Measurements from ENCODE around the gene LPCAT2. TPM values are rescaled to one million over a fixed set of nuclear protein-coding genes. Genes with fewer than 3 reads are reported as not detected.
A peak's percentile ranks its signal among the peaks of the same experiment; 100 is the strongest.

Gene LPCAT2
- total RNA-seq, 1 experiment from 2014 or later, result 10.7 TPM

- H3K36me3 Mint-ChIP-seq (ENCODE audit: insufficient read depth, unreplicated experiment), result no peaks in the 10 kb centered on the region
- ChIA-PET POLR2A (interaction anchor here (0.8 to 1.7 kb wide), 3 partner anchors 10 to 31 kb away, joined by 3 to 6 read pairs (median 3); no protein-coding TSS in a partner anchor), CTCF (interaction anchor here (0.9 to 21.5 kb wide), 8 partner anchors 25 to 878 kb away, joined by 3 to 619 read pairs (median 4); partner anchors contain the start of gene CAPNS2)
- intact Hi-C loops (cut with micrococcal nuclease), result loop anchor here (5.0 to 10.0 kb wide), 3 partner anchors 372 to 1695 kb away; no protein-coding TSS in a partner anchor
- no peaks in the 10 kb centered on the region for H3K27me3 Mint-ChIP-seq (ENCODE audit: insufficient read depth, unreplicated experiment)
- H3K9me3 Mint-ChIP-seq (ENCODE audit: unreplicated experiment), result no peaks in the 10 kb centered on the region
- no peak for DNase-seq (ENCODE audit: unreplicated experiment)
- no peak overlapping the region for H3K4me3 Mint-ChIP-seq (ENCODE audit: unreplicated experiment)
- peaks cover 27% of the 10 kb centered on the region for H3K4me1 Mint-ChIP-seq (ENCODE audit: insufficient read depth, unreplicated experiment)
- H3K27ac Mint-ChIP-seq (ENCODE audit: low read depth, unreplicated experiment), result no peak overlapping the region
- BruUV-seq (replicated peaks), result no TSS peak
- TF ChIP-seq CTCF (IDR thresholded peaks at IDR 0.05; ENCODE audit: unreplicated experiment), result no peak
These were observed 38.9 kb upstream of the LPCAT2 start for GRCh38 chr16:55469821-55470532.

GRCh38 chr16:55470533-55471371 is 38.1 kb upstream of the LPCAT2 start:
- no peak for TF ChIP-seq CTCF (IDR thresholded peaks at IDR 0.05; ENCODE audit: unreplicated experiment)
- Mint-ChIP-seq H3K9me3 (ENCODE audit: unreplicated experiment) (no peaks in the 10 kb centered on the region), H3K27ac (ENCODE audit: low read depth, unreplicated experiment) (peak overlapping the region; percentile 46), H3K27me3 (ENCODE audit: insufficient read depth, unreplicated experiment) (no peaks in the 10 kb centered on the region), H3K4me1 (ENCODE audit: insufficient read depth, unreplicated experiment) (peaks cover 27% of the 10 kb centered on the region), H3K36me3 (ENCODE audit: insufficient read depth, unreplicated experiment) (no peaks in the 10 kb centered on the region), H3K4me3 (ENCODE audit: unreplicated experiment) (peak overlapping the region; percentile 45)
- intact Hi-C loops (cut with micrococcal nuclease), result no loop called here
- BruUV-seq (replicated peaks), result no TSS peak
- CTCF ChIA-PET, result interaction anchor here (0.6 to 21.5 kb wide), 7 partner anchors 25 to 265 kb away, joined by 3 to 619 read pairs (median 6); partner anchors contain the start of gene CAPNS2
- POLR2A ChIA-PET, result interaction anchor here (0.8 to 1.7 kb wide), 16 partner anchors 9 to 537 kb away, joined by 3 to 6 read pairs (median 3); no protein-coding TSS in a partner anchor
- DNase-seq (ENCODE audit: unreplicated experiment), result peak; percentile 82

GRCh38 chr16:55471448-55472097 is 37.3 kb upstream of the LPCAT2 start:
- Mint-ChIP-seq H3K27ac (ENCODE audit: low read depth, unreplicated experiment) (peak overlapping the region; percentile 46), H3K4me1 (ENCODE audit: insufficient read depth, unreplicated experiment) (peaks cover 27% of the 10 kb centered on the region), H3K9me3 (ENCODE audit: unreplicated experiment) (no peaks in the 10 kb centered on the region), H3K27me3 (ENCODE audit: insufficient read depth, unreplicated experiment) (no peaks in the 10 kb centered on the region), H3K36me3 (ENCODE audit: insufficient read depth, unreplicated experiment) (no peaks in the 10 kb centered on the region), H3K4me3 (ENCODE audit: unreplicated experiment) (peak overlapping the region; percentile 45)
- POLR2A ChIA-PET, result interaction anchor here (0.6 to 1.7 kb wide), 22 partner anchors 9 to 1159 kb away, joined by 3 to 6 read pairs (median 3); no protein-coding TSS in a partner anchor
- DNase-seq (ENCODE audit: unreplicated experiment), result peak; percentile 75
- no TSS peak for BruUV-seq (replicated peaks)
- intact Hi-C loops (cut with micrococcal nuclease), result no loop called here
- CTCF ChIA-PET, result interaction anchor here (0.6 to 21.5 kb wide), 14 partner anchors 9 to 1580 kb away, joined by 3 to 619 read pairs (median 4); no protein-coding TSS in a partner anchor
- TF ChIP-seq CTCF (IDR thresholded peaks at IDR 0.05; ENCODE audit: unreplicated experiment), result no peak
